Left lung (tissue), 10 donors: Measurements from ENCODE around the gene TRIM50. TPM values are rescaled to one million over a fixed set of nuclear protein-coding genes. Genes with fewer than 3 reads are reported as not detected.

ENCODE experiments used
- ATAC-seq: fragments of 200-7000 bp; cut with Tn5 transposase; one replicate; pipeline ENCODE4 v1.9.1; 2020; ENCODE audit warnings: moderate library complexity
- DNase-seq, 4 donors: peaks; one replicate each; pipeline ENCODE4 v3.0.0-alpha.2; 2013 to 2020
- H3K27ac ChIP-seq, 2 donors: fragments of 200-600 bp; sonication (generic) in 1 of 2; one replicate each; pipeline versions ENCODE4 v1.5.0 to v1.8.0; 2020 to 2021
- H3K27me3 ChIP-seq, 2 donors: fragments of 200-600 bp; sonication (generic) in 1 of 2; one replicate each; pipeline versions ENCODE4 v1.5.0 to v1.8.0; 2020 to 2021
- H3K36me3 ChIP-seq, 2 donors: fragments of 200-600 bp; sonication (generic) in 1 of 2; one replicate each; pipeline versions ENCODE4 v1.5.0 to v1.8.0; 2020 to 2021
- H3K4me1 ChIP-seq, 2 donors: fragments of 200-600 bp; one replicate each; pipeline ENCODE4 v1.8.0; 2021
- H3K4me3 ChIP-seq, 2 donors: fragments of 200-600 bp; sonication (generic) in 1 of 2; one replicate each; pipeline versions ENCODE4 v1.5.0 to v1.8.0; 2020 to 2021; ENCODE audit warnings: mild to moderate bottlenecking in 1 of 2
- H3K9me3 ChIP-seq, 2 donors: fragments of 200-600 bp; sonication (generic) in 1 of 2; one replicate each; pipeline versions ENCODE4 v1.5.0 to v1.8.0; 2020 to 2021
- CTCF ChIP-seq, 2 donors: fragments of 200-600 bp; sonication (generic) in 1 of 2; IDR thresholded peaks; one replicate each; pipeline versions ENCODE4 v1.5.0 to v1.8.0; 2021; ENCODE audit warnings: antibody characterized with exemption in 2 of 2
- intact Hi-C, 2 donors: fragments of 100-400 bp; cut with DNase I; formaldehyde crosslinking; loops; one replicate each; pipeline versions ENCODE4 v1.11.2 to v1.14.2; 2022
- polyA plus RNA-seq, 6 donors: library from polyadenylated mRNA; unstranded; fragments of 120-200 nt; gene quantifications; one replicate each; pipeline ENCODE4 v1.2.1, GENCODE V29; 2013; ENCODE audit not compliant: insufficient read length in 6 of 6
- total RNA-seq, 2 donors: library from RNA; stranded (reverse); fragmentation: NEBNext Ultra II Directional; extraction: Animal tissue kit (Norgen Biotek cat#: 25700); gene quantifications; one replicate each; pipeline ENCODE4 v1.2.1, GENCODE V29; 2021
- donor health status: DM: no; HTN: yes; CAD: no.
- donor health status: DM: no; HTN: no; CAD: no.

TRIM50 gene
- total and polyA plus RNA-seq, 8 donors = 0.20 to 0.38 (median 0.28) TPM; not detected in 1

- no peak overlapping the region for H3K27ac ChIP-seq
- no peaks in the 10 kb centered on the region for H3K9me3 ChIP-seq
- DNase-seq (no peak), ATAC-seq (no peak)
- H3K4me1 ChIP-seq = peaks cover 0 to 5% of the 10 kb centered on the region in 2 donors
- peaks cover 0 to 9% of the 10 kb centered on the region in 2 donors for H3K27me3 ChIP-seq
- intact Hi-C loops = no loop called here
- no peak overlapping the region for H3K4me3 ChIP-seq
- TF ChIP-seq CTCF (IDR thresholded peaks at IDR 0.05) = no peak
- no peaks in the 10 kb centered on the region for H3K36me3 ChIP-seq
Measured at GRCh38 chr7:73359746-73360375, 32.0 kb upstream of the TRIM50 start.

GRCh38 chr7:73359306-73359705 is 31.4 kb upstream of the TRIM50 start:
- H3K27ac ChIP-seq = no peak overlapping the region
- H3K4me1 ChIP-seq = peaks cover 0 to 5% of the 10 kb centered on the region in 2 donors
- intact Hi-C loops = no loop called here
- H3K9me3 ChIP-seq = no peaks in the 10 kb centered on the region
- ATAC-seq = no peak
- DNase-seq = no peak
- peaks cover 0 to 6% of the 10 kb centered on the region in 2 donors for H3K27me3 ChIP-seq
- no peak for TF ChIP-seq CTCF (IDR thresholded peaks at IDR 0.05)
- no peaks in the 10 kb centered on the region for H3K36me3 ChIP-seq
- H3K4me3 ChIP-seq = no peak overlapping the region

- H3K27ac ChIP-seq = peak overlapping the region in 1 of 2 donors; percentile 18
- ATAC-seq = no peak
- DNase-seq = no peak
Measured at GRCh38 chr7:73358590-73359275, 30.9 kb upstream of the TRIM50 start.

GRCh38 chr7:73356159-73356558 is 28.3 kb upstream of the TRIM50 start:
- H3K27me3 ChIP-seq = no peaks in the 10 kb centered on the region
- no peak overlapping the region for H3K4me3 ChIP-seq
- no peak for ATAC-seq

More at GRCh38 chr7:73358590-73359275, 30.9 kb upstream of the TRIM50 start:
- intact Hi-C loops = no loop called here
- H3K9me3 ChIP-seq = no peaks in the 10 kb centered on the region
- no peaks in the 10 kb centered on the region for H3K36me3 ChIP-seq
- H3K4me1 ChIP-seq = peaks cover 0 to 5% of the 10 kb centered on the region in 2 donors
- H3K4me3 ChIP-seq = peak overlapping the region in 1 of 2 donors; percentile 40
- no peak for TF ChIP-seq CTCF (IDR thresholded peaks at IDR 0.05)
- peaks cover 0 to under 1% of the 10 kb centered on the region in 2 donors for H3K27me3 ChIP-seq

More at GRCh38 chr7:73356159-73356558, 28.3 kb upstream of the TRIM50 start:
- TF ChIP-seq CTCF (IDR thresholded peaks at IDR 0.05) = no peak
- no peak for DNase-seq
- intact Hi-C loops = no loop called here
- Histone ChIP-seq H3K4me1 (peaks cover 0 to 5% of the 10 kb centered on the region in 2 donors), H3K27ac (no peak overlapping the region), H3K9me3 (no peaks in the 10 kb centered on the region), H3K36me3 (no peaks in the 10 kb centered on the region)
